GM13976 (cell line): ENCODE data around the gene EFEMP1.

ENCODE experiments used
- DNase-seq: peaks from one replicate; pipeline ENCODE4 v3.0.0; 2012; ENCODE audit warnings: low spot score
- CTCF ChIP-seq: IDR thresholded peaks from 2 replicates; pipeline ENCODE4 v1.5.1; 2012; ENCODE audit warnings: borderline replicate concordance, mild to moderate bottlenecking; ENCODE audit not compliant: insufficient read depth; ENCODE audit errors: extremely low read depth, missing control alignments, control extremely low read depth
- in situ Hi-C: fragments of 300-500 bp; cut with MboI; formaldehyde crosslinking; loops from one replicate; pipeline ENCODE4 v1.12.0; 2022; ENCODE audit warnings: low sequenced_read_pairs, mixed read lengths, inconsistent platforms; ENCODE audit not compliant: unreplicated experiment

Gene EFEMP1

GRCh38 chr2:55943466-55943865 lies 19.9 kb upstream of the EFEMP1 start:
- in situ Hi-C loops: no loop called here
- DNase-seq: no peak
- no peak for TF ChIP-seq CTCF

GRCh38 chr2:55936351-55936750 lies 12.8 kb upstream of the EFEMP1 start:
- TF ChIP-seq CTCF: no peak
- in situ Hi-C loops: no loop called here
- no peak for DNase-seq

GRCh38 chr2:55934337-55934736 lies 10.8 kb upstream of the EFEMP1 start:
- no peak for DNase-seq
- TF ChIP-seq CTCF: no peak
- in situ Hi-C loops: no loop called here

- no peak for DNase-seq
- in situ Hi-C loops: no loop called here
- TF ChIP-seq CTCF: no peak
Measured at GRCh38 chr2:55932843-55933242, 9.3 kb upstream of the EFEMP1 start.

GRCh38 chr2:55931281-55931680 lies 7.7 kb upstream of the EFEMP1 start:
- no peak for TF ChIP-seq CTCF
- DNase-seq: no peak
- in situ Hi-C loops: no loop called here

GRCh38 chr2:55929476-55929875 lies 5.9 kb upstream of the EFEMP1 start:
- in situ Hi-C loops: no loop called here
- no peak for TF ChIP-seq CTCF
- DNase-seq: no peak

- no peak for DNase-seq
- no peak for TF ChIP-seq CTCF
- in situ Hi-C loops: no loop called here
Measured at GRCh38 chr2:55926974-55927373, 3.4 kb upstream of the EFEMP1 start.
